NCI-H460 (cell line): ENCODE results near the gene RNF4. TPM values are rescaled to one million over a fixed set of nuclear protein-coding genes. Genes with fewer than 3 reads are reported as not detected.
A peak's percentile ranks its signal among the peaks of the same experiment; 100 is the strongest.
"Not testable (repeated sequence)": the region's sequence is repeated elsewhere in the genome, so short reads cannot be mapped to it uniquely, and the experiment has no call there.

Experiments
- DNase-seq: peaks from one replicate; pipeline ENCODE4 v3.0.0-alpha.2; 2016; ENCODE audit warnings: low read depth; ENCODE audit errors: extremely low read depth
- total RNA-seq: library from RNA; depleted of rRNA; stranded (reverse); fragments of >200 nt; shearing (Covaris generic); gene quantifications from 2 replicates; pipeline ENCODE4 v1.2.3, GENCODE V29; 2014

RNF4 gene
- total RNA-seq, 1 experiment from 2014 or later, result 61.6 TPM

DNA sequence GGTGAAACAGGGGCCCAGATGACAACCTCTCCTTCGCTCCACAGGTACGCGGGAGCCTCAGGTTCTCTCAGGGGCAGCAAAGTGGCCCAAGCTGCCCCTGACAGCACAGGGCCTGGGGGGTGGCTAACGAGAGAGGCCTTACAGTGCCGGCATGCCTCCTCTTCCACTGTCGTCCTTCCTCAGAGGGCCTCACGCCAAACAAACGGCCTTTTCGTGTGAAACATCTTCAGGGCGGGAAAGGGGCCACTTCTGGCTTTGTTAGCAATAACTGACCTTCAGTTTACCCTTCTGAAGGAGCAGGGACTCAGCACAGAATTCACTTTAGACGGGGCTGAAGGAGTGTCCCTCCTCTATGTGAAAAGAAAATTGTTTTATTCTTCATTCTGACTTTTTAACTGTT is 46.0 kb downstream of the RNF4 start:
- not testable (repeated sequence) for DNase-seq

DNA sequence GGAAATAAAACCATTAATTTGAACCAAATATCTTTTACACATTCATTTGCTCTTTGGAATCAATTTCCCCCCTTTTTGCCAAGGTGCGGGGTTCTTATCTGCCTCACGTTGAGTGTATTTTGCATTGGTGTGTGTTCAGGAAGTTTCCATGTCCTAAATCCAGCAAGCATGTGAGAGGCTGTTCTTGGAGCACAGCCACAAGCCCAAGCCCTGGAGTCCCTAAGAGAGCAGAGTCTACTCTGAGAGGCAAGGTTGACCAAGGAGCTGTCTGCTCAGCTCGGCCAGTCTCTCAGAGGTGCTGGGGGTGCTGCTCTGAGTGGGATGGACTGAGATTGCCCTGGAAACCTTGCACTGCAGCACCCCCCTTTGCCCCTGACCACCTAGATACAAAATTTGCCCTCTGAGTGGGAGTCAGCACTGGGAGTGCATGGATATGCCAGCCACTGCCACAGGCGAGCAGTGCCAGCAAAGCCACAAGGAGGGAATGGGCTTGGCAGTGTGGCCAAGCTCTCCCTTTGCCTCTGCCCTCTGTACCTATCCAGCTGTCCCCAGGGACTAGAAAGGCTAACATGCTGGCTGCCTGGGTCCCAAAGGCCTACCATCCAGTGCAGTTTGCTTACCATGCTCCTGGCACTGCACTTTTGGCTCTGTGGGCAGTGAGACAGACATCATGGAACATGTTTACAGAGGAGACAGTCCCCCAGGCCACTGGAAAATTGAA is 47.1 kb downstream of the RNF4 start:
- no peak for DNase-seq

DNA sequence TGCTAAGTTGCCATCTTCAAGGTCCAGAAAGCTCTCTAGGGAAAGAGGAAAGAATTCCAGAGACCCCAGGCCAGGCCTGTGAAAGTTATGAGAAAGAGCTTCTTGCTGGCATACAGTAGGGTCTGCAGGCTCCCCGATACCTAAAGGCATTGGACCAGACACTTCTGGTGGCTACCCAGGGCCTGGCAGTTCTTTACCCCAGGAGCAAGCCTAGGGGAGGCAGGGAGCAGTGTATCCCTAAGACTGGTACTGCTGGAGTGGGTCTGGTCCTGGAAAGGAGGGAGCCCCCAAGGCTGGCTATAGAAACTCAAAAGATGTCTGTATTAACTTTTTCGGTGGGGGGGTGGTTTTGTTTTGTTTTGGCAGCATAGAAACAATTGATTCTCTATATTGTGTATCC is 47.7 kb downstream of the RNF4 start:
- no peak for DNase-seq

DNA sequence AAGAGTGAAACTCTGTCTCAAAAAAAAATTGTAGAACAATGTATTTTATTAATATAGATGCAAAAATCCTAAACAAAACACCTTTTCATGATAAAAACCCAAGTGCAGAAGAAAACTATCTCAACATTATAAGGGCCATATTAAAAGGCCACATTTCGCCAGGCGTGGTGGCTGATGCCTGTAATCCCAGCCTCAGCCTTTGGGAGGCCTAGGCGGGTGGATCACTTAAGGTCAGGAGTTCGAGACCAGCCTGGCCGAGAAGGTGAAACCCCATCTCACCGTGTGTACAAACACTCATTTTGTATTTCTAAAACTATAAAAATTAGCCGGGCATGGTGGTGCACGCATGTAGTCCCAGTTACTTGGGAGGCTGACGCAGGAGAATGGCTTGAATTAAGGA is 57.7 kb downstream of the RNF4 start:
- no peak for DNase-seq

DNA sequence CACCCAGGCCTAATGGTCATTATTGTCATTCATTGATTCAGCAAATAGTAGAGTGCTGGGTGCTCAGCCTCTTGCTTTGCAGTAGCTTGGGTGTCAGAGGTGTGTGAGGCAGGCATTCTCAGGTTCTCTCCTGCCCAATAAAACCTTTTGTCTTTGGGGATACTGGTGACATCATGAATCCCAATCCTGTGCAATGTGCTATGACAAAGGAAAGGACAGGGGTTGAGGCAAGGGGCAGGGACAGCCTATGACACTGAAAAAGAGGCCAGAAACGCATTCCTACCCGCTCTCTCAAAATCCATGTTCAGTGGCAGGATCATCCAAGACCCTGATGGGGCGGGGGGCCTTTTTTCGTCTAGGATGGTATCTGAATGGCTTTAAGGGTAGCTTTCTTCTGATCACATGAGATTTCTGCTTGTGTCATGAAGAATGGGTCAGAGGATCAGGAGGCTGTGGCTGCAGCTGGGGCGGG is 66.0 kb downstream of the RNF4 start:
- no peak for DNase-seq

DNA sequence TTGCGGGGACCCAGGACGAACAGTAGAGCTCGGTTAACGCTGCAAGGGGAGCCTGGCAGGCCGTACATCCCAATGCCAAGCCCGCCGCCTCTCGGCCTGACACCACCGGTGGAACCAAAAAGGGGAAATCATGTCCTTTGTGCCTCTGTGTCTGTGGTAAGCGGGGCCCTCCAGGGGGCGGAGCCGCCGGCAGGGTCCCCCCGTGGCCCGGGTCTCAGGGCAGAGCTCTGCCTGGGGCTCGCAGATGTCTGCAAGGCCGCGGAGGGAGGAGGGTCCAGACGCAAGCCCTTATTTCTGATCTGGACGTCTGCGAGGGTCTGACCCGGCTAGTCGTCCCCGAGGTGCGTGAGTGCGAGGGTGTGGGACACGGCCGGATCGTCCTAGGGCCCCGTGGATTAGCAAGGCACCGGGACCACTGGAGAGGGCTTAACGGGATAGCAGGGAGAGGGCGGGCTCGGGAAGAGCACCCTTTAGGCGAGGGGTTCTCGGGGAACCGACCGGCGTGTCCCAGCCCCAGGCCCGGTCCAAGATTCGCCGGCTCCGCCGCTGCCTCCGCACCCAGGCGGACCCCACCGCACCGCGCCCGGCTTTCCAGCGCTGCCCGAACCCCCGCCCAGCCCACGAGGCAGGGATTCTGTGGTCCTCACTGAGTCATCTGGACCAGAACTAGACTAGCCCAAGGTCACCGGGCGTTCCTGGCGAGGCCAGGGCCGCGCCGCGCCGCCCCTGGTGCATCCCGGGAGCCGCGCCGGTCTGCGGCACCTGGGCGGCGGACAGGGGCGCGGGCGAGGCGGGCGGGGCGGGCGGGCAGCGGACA is 66.7 kb downstream of the RNF4 start:
- DNase-seq, result no peak

DNA sequence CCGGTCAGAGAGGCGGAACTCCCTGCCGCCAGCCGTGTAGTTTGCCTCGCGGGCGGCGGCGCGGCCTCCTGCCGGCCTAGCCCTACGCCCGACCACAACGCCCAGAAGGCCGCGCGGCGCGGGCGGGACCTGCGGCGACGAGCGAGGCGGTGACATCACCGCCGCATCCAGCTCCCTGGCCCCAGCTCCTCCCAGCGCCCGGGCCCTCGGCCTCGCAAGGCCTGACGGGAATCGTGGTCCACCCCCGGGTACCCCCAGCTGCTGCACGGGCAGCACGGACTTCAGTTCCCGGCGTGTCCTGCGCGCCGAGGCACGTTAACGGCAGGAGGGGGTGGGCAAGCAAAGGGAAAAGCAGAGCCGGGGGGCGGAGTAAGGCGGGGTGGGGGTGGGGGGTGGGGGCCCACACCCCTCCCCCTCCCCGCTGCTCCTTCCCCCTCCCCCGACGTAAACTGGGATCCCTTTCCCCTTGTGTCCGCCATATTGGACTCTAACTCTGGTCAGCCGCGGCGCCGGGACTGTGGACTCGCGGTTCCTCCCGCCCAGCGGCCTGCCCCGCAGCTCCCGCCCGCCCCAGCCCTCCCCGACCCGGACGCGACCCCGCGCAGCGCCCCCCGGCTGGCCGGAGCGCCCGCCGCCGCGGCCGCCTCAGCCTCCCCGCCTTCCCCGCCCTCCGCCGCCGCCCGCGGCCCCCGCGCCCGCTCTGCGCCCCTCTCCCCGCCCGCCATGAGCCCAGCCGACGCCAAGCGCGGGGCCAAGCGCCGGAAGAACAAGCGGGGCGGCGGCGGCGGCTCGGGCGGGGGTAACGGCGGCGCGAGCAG is 67.5 kb downstream of the RNF4 start, which contains the start of gene FAM193A:
TSS of gene FAM193A (plus strand) at position 455 of the 818 bp plus-strand sequence. CDS start at position 724, 269 bp downstream.
- peak; percentile 98 for DNase-seq

DNA sequence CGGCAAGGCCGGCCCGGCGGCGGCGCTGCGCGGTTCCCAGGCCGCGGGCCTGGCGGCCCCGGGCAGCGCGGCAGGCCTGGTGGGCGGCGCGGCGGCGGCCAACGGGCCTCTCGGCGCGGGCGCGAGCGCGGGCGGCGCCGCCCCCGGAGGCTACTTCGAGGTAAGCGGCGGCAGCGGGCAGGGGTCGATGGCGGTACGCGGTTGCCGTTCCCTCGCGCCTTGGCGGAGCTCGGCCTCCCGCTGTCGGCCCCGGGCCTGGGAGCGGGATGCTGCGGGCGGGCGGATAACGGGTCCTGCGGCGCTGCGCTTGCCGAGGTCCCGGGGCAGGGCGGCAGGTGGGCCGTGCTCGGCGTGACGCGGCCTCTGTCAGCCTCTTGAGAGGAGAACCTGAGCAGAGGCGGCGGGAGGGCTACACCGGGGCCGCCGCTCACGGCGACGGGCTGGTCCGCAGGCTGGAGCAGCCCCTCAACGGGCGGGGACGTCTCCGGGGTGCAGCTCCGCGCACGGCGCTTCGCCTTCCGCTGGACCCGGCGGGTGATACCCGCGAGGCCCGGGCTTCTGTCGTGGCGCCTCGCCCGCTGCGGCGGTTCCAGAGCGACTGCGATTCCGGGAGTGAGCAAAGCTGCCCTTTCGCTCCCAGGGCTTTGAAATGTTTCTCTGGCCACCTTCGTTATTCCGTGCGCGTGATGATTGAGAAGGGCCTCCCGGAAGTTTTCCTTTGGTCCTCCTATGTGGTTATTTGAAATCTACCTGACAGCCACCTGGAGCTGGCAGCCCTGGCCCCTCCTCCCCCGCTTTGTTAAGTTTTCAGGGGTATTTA is 68.3 kb downstream of the RNF4 start:
- DNase-seq, result no peak

DNA sequence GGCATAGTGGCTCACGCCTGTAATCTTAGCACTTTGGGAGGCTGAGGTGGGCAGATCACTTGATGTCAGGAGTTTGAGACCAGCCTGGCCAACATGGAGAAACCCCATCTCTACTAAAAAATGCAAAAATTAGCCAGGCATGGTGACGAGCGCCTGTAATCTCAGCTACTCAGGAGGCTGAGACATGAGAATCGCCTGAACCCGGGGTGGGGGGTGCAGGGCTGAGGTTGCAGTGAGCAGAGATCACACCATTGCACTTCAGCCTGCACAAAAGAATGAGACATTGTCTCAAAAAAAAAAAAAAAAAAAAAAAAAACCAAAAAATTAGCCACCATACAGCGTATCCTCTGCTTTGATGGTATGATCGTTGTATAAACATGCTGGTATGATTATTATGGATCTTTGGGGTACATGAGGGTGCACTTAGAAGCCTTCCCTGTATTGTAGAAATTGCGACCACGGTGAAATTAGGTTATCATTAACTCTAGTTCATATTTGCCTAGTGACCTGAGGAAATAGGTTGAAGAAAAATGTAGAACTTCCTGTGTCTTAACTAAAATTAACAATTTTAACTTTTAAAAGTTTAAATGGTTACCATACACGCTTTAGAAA is 74.8 kb downstream of the RNF4 start:
- not testable (repeated sequence) for DNase-seq

DNA sequence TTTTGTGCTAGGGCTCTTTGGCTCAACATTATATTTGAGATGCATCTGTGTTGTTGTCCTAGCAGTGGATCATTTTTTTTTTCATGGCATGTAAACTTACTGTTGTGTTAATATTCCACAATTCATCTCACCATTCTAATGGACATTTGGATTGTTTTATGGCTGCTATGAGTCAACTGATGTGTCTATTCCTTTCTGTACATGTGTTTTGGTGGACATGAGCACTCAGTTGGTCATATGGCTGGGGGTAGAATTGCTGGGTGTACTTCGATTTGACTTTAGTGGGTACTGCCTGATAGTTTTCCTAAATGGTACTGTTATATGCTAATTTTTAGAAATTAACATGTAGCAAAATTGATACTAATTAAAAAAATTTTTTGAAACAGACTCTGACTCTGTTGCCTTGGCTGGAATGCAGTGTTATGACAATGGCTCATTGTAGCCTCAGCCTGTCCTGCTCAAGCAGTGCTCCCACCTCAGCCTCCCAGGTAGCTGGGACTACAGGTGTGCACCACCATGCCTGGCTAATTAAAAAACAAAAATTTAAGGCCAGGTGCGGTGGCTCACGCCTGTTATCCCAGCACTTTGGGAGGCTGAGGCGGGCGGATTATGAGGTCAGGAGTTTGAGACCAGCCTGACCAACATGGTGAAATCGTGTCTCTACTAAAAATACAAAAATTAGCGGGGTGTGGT is 76.6 kb downstream of the RNF4 start:
- no peak for DNase-seq

DNA sequence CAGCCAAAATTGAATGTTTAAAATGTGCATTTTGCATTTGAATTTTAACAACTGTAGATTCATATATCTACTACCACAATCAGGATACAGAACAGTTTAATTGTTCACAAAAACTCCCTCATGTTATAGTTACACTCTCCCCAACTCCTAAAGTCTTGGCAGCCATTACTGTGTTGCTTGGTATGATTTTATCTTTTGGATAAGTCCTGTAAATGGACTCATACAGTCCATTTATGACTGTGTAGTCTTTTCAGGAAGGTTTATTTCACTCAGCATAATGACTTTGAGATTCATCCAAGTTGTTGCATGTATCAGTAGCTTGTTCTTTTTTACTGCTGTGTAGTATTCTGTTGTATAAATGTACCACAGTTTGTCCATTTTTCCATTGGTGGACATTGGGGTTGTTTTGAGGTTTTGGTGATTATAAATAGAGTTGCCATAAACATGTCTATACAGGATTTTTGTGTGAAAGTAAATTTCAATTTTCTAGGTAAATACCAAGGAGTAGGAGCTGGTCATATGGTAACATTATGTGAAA is 77.4 kb downstream of the RNF4 start:
- DNase-seq, result no peak

DNA sequence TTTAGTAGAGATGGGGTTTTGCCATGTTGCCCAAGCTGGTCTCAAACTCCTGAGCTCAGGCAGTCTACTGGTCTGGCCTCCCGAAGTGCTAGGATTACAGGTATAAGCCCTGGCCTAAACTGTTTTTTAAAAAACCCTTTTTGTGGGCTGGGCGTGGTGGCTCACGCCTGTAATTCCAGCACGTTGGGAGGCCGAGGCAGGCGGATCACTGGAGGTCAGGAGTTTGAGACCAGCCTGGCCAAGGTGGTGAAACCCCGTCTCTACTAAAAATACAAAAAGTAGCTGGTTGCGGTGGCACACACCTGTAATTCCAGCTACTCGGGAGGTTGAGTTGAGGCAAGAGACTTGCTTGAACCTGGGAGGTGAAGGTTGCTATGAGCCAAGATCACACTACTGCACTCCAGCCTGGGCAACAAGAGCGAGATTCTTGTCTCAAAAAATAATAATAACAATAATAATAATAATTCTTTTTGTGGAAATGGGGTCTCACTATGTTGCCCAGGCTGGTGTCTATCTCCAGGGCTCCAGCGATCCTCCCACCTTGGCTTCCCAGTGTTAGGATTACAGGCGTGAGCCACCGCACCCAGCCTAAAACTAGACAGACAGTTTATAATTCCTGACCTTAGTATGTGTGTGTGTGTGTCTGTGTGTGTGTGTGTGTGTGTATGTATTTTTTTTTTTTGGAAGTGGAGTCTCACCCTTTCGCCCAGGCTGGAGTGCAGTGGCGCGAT is 78.2 kb downstream of the RNF4 start:
- DNase-seq, result not testable (repeated sequence)

DNA sequence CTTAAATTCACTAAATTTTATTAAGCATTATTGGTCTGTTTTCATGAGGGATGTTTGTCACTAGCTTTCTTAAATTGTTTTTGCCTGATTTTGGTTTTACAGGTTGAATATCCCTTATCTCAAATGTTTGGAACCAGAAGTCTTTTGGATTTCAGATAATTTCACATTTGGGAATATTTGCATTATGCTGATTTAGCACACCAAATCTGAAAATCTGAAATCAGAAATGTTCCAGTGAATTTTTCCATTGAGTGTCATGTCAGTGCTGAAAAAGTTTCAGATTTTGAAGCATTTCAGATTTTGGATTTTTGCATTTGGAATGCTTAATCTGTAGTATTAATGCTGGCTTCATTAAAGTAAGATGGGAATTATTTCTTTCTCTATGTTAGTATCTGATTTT is 82.2 kb downstream of the RNF4 start:
- DNase-seq, result no peak

DNA sequence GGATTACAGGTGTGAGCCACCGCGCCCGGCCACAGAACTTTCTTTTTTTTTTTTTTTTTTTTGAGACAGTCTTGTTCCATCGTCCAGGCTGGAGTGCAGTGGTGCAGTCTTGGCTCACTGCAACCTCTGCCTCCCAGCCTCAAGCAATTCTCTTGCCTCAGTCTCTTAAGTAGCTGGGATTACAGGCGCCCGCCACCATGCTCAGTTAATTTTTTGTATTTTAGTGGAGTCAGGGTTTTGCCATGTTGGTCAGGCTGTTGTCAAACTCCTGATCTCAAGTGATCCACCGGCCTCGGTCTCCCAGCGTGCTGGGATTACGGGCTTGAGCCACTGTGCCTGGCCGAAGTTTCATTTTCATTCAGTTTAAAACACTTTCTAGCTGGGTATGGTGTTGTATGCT is 83.9 kb downstream of the RNF4 start:
- no peak for DNase-seq

DNA sequence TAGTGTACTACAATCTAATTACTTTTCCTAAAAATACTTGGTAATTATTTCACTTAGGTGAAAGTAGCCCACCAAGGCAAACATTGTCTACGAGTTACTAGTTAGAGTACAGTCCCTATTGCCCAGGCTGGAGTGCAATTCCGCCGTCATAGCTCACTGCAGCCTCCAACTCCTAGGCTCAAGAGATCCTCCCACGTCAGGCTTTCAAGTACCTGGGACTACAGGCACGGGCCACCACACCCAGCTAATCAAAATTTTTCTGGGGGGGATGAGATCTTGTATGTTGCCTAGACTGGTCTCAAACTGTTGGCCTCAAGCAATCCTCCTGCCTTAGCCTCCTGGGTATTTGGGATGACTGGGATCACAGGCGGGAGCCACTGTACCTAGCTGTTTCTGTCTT is 89.4 kb downstream of the RNF4 start:
- no peak for DNase-seq

DNA sequence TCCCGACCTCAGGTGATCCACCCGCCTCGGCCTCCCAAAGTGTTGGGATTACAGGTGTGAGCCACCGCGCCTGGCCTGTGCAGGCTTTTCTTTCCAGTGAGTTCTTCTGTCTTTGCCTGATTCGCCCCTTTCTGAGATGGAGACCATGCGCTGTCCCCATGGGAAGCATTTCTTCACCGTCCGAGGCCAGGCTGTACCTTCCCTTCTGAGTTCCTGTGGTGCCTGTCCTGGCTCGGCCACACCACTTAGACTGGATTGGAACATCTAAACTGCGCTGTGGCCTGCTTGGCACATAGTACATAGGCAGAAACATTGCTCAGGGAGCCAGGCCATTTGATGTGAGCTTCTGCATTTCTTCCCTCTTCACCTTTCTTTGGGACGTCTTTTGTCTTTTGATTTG is 91.3 kb downstream of the RNF4 start:
- DNase-seq, result no peak
